Liver (tissue), 3 donors: ENCODE measurements around the gene KANSL3.

Experiments used
- CTCF ChIP-seq: fragments of 150-350 bp; IDR thresholded peaks from 2 replicates; pipeline ENCODE4 v1.5.1; 2017; ENCODE audit warnings: improper control_type of control experiment, low read depth, low read length; ENCODE audit not compliant: missing input control
- FOXA2 ChIP-seq: IDR thresholded peaks from 2 replicates; pipeline ENCODE4 v1.6.1; 2016; ENCODE audit warnings: antibody characterized with exemption
- GABPA ChIP-seq, 2 donors: IDR thresholded peaks in 1 of 2; conservative IDR thresholded peaks in 1 of 2; 2 replicates each; pipeline ENCODE4 v1.6.1; 2016; ENCODE audit warnings: antibody characterized with exemption in 2 of 2, mild to moderate bottlenecking in 1 of 2, moderate library complexity in 1 of 2
- HNF4A ChIP-seq, 2 donors: conservative IDR thresholded peaks; 2 replicates each; pipeline ENCODE4 v1.6.1; 2016; ENCODE audit warnings: antibody characterized with exemption in 2 of 2, mild to moderate bottlenecking in 2 of 2
- JUND ChIP-seq, 2 donors: IDR thresholded peaks; 2 replicates each; pipeline ENCODE4 v1.6.1; 2016; ENCODE audit warnings: antibody characterized with exemption in 2 of 2
- MAX ChIP-seq: IDR thresholded peaks from 2 replicates; pipeline ENCODE4 v1.6.1; 2016; ENCODE audit warnings: antibody characterized with exemption
- NR2F2 ChIP-seq: IDR thresholded peaks from 2 replicates; pipeline ENCODE4 v1.6.1; 2016; ENCODE audit warnings: antibody characterized with exemption
- RAD21 ChIP-seq, 2 donors: IDR thresholded peaks; 2 replicates each; pipeline ENCODE4 v1.6.1; 2016; ENCODE audit warnings: antibody characterized with exemption in 2 of 2, mild to moderate bottlenecking in 2 of 2
- SP1 ChIP-seq: IDR thresholded peaks from 2 replicates; pipeline ENCODE4 v1.6.1; 2018; ENCODE audit warnings: antibody characterized with exemption, mild to moderate bottlenecking
- TAF1 ChIP-seq: conservative IDR thresholded peaks from 2 replicates; pipeline ENCODE4 v1.6.1; 2016; ENCODE audit warnings: antibody characterized with exemption, mild to moderate bottlenecking
- ZBTB33 ChIP-seq: IDR thresholded peaks from 2 replicates; pipeline ENCODE4 v1.6.1; 2016; ENCODE audit warnings: antibody characterized with exemption
- TF ChIP-seq, protein P1 (sequence below): IDR thresholded peaks from 2 replicates; pipeline ENCODE4 v1.6.1; 2016; ENCODE audit warnings: antibody characterized with exemption, mild to moderate bottlenecking
- TF ChIP-seq, protein P2 (sequence below): IDR thresholded peaks from 2 replicates; pipeline ENCODE4 v1.6.1; 2016; ENCODE audit warnings: antibody characterized with exemption
- donor health status: healthy.
- donor health status: healthy.

DNA sequence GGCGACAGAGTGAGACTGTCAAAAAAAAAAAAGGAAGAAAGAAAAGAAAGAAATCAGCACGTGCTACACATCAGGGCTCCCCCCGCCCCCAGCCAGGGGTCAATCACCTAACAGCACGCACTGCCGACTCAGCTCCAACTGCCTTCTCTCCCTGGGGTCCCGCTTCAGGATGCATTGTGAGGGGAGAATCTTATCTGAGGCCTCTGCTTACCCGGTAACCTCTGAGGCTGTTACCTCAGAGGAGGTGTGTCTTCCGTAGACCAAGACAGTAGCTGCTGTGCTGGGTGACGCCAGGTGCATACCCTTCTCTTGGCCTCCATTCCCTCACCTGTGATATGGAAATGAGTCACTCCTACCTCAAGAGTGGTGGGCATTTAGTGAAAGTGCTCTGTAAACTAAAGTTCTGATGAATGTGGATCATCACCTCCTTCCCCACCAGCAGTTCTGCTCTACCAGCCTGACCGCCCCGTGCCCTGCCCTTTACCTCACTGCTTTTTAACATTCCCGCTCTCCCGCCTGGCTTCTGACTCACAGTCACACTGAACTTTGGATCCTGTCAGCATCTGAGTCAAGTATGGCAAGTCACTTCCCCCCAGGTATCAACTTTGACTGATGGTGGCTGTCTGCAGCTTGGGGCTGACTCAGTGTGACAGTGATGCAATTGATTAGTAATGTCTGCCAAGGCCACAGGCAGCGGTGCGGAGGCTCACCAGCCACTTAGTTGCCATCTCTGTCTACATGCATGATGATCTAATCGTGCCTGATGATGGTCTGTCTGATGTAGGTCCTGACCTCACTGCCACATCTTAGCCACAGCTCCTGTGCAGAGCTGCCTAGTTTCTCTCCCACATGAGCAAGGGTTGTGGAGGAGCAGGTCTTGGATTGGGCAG is 81.4 kb downstream of the KANSL3 start:
- TF ChIP-seq CTCF (no peak), NR2F2 (no peak), JUND (IDR thresholded peaks at IDR 0.05) (peak; percentile 87 to 96), MAX (no peak), RAD21 (IDR thresholded peaks at IDR 0.05) (peak; percentile 21 to 34), TAF1 (no peak), HNF4A (conservative IDR thresholded peaks at IDR 0.05) (peak; percentile 86 to 94), ZBTB33 (no peak), FOXA2 (peak; percentile 39), SP1 (peak; percentile 82), GABPA (IDR thresholded peaks at IDR 0.05 in 1 of 2, conservative IDR thresholded peaks at IDR 0.05 in 1 of 2) (peak in 1 of 2 donors; percentile 47)
- TF ChIP-seq, protein P1, sequence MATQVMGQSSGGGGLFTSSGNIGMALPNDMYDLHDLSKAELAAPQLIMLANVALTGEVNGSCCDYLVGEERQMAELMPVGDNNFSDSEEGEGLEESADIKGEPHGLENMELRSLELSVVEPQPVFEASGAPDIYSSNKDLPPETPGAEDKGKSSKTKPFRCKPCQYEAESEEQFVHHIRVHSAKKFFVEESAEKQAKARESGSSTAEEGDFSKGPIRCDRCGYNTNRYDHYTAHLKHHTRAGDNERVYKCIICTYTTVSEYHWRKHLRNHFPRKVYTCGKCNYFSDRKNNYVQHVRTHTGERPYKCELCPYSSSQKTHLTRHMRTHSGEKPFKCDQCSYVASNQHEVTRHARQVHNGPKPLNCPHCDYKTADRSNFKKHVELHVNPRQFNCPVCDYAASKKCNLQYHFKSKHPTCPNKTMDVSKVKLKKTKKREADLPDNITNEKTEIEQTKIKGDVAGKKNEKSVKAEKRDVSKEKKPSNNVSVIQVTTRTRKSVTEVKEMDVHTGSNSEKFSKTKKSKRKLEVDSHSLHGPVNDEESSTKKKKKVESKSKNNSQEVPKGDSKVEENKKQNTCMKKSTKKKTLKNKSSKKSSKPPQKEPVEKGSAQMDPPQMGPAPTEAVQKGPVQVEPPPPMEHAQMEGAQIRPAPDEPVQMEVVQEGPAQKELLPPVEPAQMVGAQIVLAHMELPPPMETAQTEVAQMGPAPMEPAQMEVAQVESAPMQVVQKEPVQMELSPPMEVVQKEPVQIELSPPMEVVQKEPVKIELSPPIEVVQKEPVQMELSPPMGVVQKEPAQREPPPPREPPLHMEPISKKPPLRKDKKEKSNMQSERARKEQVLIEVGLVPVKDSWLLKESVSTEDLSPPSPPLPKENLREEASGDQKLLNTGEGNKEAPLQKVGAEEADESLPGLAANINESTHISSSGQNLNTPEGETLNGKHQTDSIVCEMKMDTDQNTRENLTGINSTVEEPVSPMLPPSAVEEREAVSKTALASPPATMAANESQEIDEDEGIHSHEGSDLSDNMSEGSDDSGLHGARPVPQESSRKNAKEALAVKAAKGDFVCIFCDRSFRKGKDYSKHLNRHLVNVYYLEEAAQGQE: no peak
- TF ChIP-seq, protein P2, sequence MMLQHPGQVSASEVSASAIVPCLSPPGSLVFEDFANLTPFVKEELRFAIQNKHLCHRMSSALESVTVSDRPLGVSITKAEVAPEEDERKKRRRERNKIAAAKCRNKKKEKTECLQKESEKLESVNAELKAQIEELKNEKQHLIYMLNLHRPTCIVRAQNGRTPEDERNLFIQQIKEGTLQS: peak; percentile 84
